ENCODE results near the gene RBM8A.

- TF ChIP-seq CTCF (conservative IDR thresholded peaks at IDR 0.05; ENCODE audit: low read depth, low read length) (no peak), EZH2 (IDR thresholded peaks at IDR 0.05; ENCODE audit: low read length, unreplicated experiment) (no peak), EZH2phosphoT487 (IDR thresholded peaks at IDR 0.05; ENCODE audit: borderline replicate concordance, low read length) (no peak)
Measured at GRCh38 chr1:145952903-145953302, 25.6 kb upstream of the RBM8A start.

Data from PC-3 (cell line).